ENCODE measurements around the gene CP. TPM values are rescaled to one million over a fixed set of nuclear protein-coding genes. Genes with fewer than 3 reads are reported as not detected.

The CP gene
- total RNA-seq, 2 experiments from 2014 or later, result not detected

- Mint-ChIP-seq H3K4me3 (no peak overlapping the region), H3K36me3 (ENCODE audit: low read depth) (no peaks in the 10 kb centered on the region), H3K27me3 (no peaks in the 10 kb centered on the region), H3K27ac (no peak overlapping the region), H3K4me1 (ENCODE audit: low read depth) (no peaks in the 10 kb centered on the region), H3K9me3 (no peaks in the 10 kb centered on the region)
- intact Hi-C loops (cut with micrococcal nuclease), result no loop called here
- ATAC-seq (no peak), DNase-seq (no peak)
- POLR2A ChIA-PET, result no interaction called here
- CTCF ChIA-PET, result interaction anchor here (1.2 kb wide), 1 partner anchor 16 kb away, joined by 3 read pairs; no protein-coding TSS in a partner anchor
- TF ChIP-seq CTCF (IDR thresholded peaks at IDR 0.05), result no peak
Observed at GRCh38 chr3:149215515-149215914, 6.1 kb downstream of the CP start.

GRCh38 chr3:149214702-149215101 is 6.9 kb downstream of the CP start:
- H3K27me3 Mint-ChIP-seq, result no peaks in the 10 kb centered on the region
- H3K4me3 Mint-ChIP-seq, result no peak overlapping the region
- no peak for TF ChIP-seq CTCF (IDR thresholded peaks at IDR 0.05)
- H3K9me3 Mint-ChIP-seq, result no peaks in the 10 kb centered on the region
- POLR2A ChIA-PET, result no interaction called here
- intact Hi-C loops (cut with micrococcal nuclease), result no loop called here
- CTCF ChIA-PET, result no interaction called here
- no peak overlapping the region for H3K27ac Mint-ChIP-seq
- ATAC-seq (no peak), DNase-seq (no peak)
- H3K36me3 Mint-ChIP-seq (ENCODE audit: low read depth), result no peaks in the 10 kb centered on the region
- H3K4me1 Mint-ChIP-seq (ENCODE audit: low read depth), result no peaks in the 10 kb centered on the region

- DNase-seq, result no peak
- Mint-ChIP-seq H3K27ac (no peak overlapping the region), H3K4me1 (ENCODE audit: low read depth) (no peaks in the 10 kb centered on the region), H3K27me3 (no peaks in the 10 kb centered on the region), H3K36me3 (ENCODE audit: low read depth) (no peaks in the 10 kb centered on the region), H3K4me3 (no peak overlapping the region), H3K9me3 (no peaks in the 10 kb centered on the region)
- no peak for ATAC-seq
- TF ChIP-seq CTCF (IDR thresholded peaks at IDR 0.05), result no peak
- ChIA-PET POLR2A (interaction anchor here (0.6 kb wide), 1 partner anchor 17 kb away, joined by 3 read pairs; no protein-coding TSS in a partner anchor), CTCF (interaction anchor here (0.9 to 1.9 kb wide), 2 partner anchors 92 to 97 kb away, joined by 3 to 5 read pairs; no protein-coding TSS in a partner anchor)
- intact Hi-C loops (cut with micrococcal nuclease), result no loop called here
Observed at GRCh38 chr3:149212386-149212785, 9.2 kb downstream of the CP start.

GRCh38 chr3:149209431-149209830 is 12.2 kb downstream of the CP start:
- intact Hi-C loops (cut with micrococcal nuclease), result no loop called here
- DNase-seq (no peak), ATAC-seq (no peak)
- H3K4me1 Mint-ChIP-seq (ENCODE audit: low read depth), result no peaks in the 10 kb centered on the region
- H3K27ac Mint-ChIP-seq, result no peak overlapping the region
- peaks cover 2% of the 10 kb centered on the region for H3K27me3 Mint-ChIP-seq
- CTCF ChIA-PET, result no interaction called here
- H3K9me3 Mint-ChIP-seq, result no peaks in the 10 kb centered on the region
- POLR2A ChIA-PET, result interaction anchor here (1.1 kb wide), 1 partner anchor 23 kb away, joined by 3 read pairs; no protein-coding TSS in a partner anchor
- no peak for TF ChIP-seq CTCF (IDR thresholded peaks at IDR 0.05)
- H3K36me3 Mint-ChIP-seq (ENCODE audit: low read depth), result no peaks in the 10 kb centered on the region
- H3K4me3 Mint-ChIP-seq, result no peak overlapping the region

GRCh38 chr3:149207475-149207874 is 14.2 kb downstream of the CP start:
- POLR2A ChIA-PET, result interaction anchor here (0.6 kb wide), 1 partner anchor 187 kb away, joined by 3 read pairs; no protein-coding TSS in a partner anchor
- ATAC-seq, result no peak
- intact Hi-C loops (cut with micrococcal nuclease), result no loop called here

More at GRCh38 chr3:149207475-149207874, 14.2 kb downstream of the CP start:
- Mint-ChIP-seq H3K27me3 (peaks cover 5% of the 10 kb centered on the region), H3K27ac (no peak overlapping the region), H3K36me3 (ENCODE audit: low read depth) (no peaks in the 10 kb centered on the region), H3K4me3 (no peak overlapping the region), H3K4me1 (ENCODE audit: low read depth) (peaks cover 7% of the 10 kb centered on the region), H3K9me3 (no peaks in the 10 kb centered on the region)
- CTCF ChIA-PET, result interaction anchor here (0.6 kb wide), 1 partner anchor 15 kb away, joined by 3 read pairs; no protein-coding TSS in a partner anchor
- no peak for DNase-seq
- no peak for TF ChIP-seq CTCF (IDR thresholded peaks at IDR 0.05)
